Cardiac fibroblast (primary cell): Measurements from ENCODE around the gene PTH2.

Source experiments
- DNase-seq, 2 donors: peaks; one replicate each; pipeline versions ENCODE4 v3.0.0 to v3.0.0-alpha.2; 2010; ENCODE audit warnings: low read depth in 2 of 2
- H3K4me3 ChIP-seq, 2 donors: replicated peaks in 1 of 2; 1 replicate in 1 of 2; 2 replicates in 1 of 2; pipeline ENCODE4 v1.5.1; 2011; ENCODE audit warnings: low read depth in 2 of 2, low read length in 2 of 2, mild to moderate bottlenecking in 2 of 2, moderate library complexity in 1 of 2
- CTCF ChIP-seq: IDR thresholded peaks from one replicate; pipeline ENCODE4 v1.5.1; 2011; ENCODE audit warnings: low read depth, mild to moderate bottlenecking, low read length, inconsistent platforms

The PTH2 gene

DNA sequence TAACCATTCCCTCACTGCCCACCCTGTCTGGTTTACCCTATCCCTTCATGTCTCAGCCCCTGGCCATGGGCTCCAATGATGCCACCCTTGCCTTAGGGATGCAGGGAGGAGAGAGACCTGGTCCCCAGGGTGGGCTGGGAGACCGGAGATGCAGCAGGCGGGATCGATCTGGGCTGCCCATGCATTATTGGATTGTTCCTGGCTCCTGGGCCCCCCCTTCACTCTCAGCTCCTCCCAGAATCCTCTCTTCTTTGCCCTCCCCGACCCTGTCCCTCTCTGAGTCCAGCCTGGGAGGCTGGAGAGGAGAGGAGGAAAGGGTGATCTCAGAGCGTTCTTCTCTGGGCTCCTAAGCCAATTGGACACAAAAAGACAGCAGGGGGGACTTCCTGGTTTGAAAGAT, 29.4 kb downstream of the PTH2 start:
- TF ChIP-seq CTCF: no peak

DNA sequence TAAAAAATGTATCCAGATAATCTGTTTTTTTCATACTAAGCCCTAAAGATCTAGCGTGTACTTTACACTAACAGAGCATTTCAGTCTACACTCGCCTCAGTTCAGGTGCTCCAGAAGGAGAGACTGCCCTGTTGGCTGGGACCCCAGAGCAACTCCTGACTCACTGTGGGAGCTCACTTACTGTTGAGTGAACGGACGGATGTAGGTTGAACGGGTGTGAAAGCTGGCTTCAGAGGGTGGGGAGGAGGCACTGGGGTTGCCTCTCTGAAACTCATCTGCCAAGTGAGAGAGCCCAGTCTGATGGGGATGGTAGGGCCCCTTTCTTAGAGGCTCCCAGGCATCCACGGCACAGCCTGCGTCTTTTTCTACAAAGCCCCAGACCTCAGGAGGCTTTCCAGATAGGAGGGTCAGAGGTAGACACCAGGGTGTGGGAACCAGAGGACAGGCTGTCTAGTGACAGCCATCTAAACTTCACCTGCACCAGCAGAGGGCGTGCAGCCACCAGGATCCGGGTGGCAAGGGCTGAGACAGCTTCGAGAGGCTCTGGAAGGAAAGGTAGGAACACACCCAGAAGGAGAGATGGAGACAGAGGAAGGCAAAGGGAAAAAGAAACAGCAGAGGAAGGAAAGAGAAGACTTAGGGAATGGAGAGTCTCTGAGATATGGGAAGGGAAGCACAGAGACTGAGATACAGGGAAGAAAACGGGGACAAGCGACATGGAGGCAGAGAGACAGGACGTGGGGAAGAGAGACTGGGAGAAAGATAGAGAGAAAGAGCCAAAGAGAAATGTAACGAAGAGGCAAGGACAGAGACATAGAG, 31.5 kb downstream of the PTH2 start:
- no peak overlapping the region for H3K4me3 ChIP-seq
- peak; percentile 84 for TF ChIP-seq CTCF
- peak; percentile 73 to 79 for DNase-seq

More for the DNA sequence above, 29.4 kb downstream of the PTH2 start:
- no peak for DNase-seq
- H3K4me3 ChIP-seq: no peak overlapping the region

GRCh38 chr19:49390929-49391359, 32.3 kb downstream of the PTH2 start:
- TF ChIP-seq CTCF: no peak
- DNase-seq: no peak
- no peak overlapping the region for H3K4me3 ChIP-seq

DNA sequence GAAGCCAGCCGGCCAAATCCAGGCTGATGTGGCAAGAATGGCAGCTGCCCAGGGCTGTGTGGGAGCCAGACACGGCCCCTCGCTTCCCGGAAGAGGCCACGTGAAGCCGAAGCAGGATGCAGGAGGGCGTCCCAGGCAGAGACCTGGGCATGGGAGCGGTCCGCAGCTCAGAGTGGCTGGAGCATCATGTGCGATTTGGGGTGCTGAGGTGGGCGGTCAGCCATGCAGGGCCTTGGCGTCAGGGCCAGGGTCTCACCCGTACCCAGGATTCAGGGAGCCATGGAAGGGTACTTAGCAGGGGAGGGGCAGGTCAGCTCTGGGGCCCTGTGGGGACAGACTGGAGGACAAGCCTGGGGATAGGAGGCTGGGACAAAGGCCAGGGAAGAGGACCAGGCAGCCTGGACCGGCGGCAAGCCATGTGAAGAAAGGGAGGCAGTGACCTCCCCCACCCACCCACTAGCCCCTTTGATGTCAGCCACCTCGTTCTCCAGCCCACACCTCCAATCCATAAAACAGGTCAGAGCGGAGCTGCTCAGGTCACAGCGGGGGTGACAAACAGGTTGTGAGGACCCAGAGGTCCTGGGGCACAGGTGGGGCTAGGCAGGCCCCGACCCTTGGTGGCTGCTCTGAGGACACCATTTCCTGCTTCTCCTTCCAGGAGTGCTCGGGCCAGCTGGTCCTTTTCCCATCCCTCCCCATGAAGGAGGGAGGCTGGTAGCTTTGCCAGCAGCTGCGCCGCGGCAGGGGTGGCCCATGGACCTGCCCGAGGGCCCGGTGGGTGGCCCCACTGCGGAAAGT, 32.9 kb downstream of the PTH2 start:
- no peak overlapping the region for H3K4me3 ChIP-seq
- TF ChIP-seq CTCF: no peak
- DNase-seq: no peak

- no peak for TF ChIP-seq CTCF
- no peak for DNase-seq
- no peak overlapping the region for H3K4me3 ChIP-seq
Observed at GRCh38 chr19:49389406-49389805, 33.8 kb downstream of the PTH2 start.

- peak; percentile 15 to 63 for DNase-seq
- no peak within 1 kb of the TSS for H3K4me3 ChIP-seq
- no peak for TF ChIP-seq CTCF
Observed at GRCh38 chr19:49387936-49388372, 35.3 kb downstream of the PTH2 start, which contains the start of gene KASH5. Gene KASH5 (plus strand): TSS chr19:49388249. CDS start chr19:49390884, 2,635 bp downstream.
